GM11168 (cell line): ENCODE results near the gene DDR2.

Source experiments
- in situ Hi-C: fragments of 300-500 bp; cut with MboI; formaldehyde crosslinking; loops from one replicate; pipeline ENCODE4 v1.12.0; 2022; ENCODE audit warnings: low sequenced_read_pairs; ENCODE audit not compliant: unreplicated experiment

Gene DDR2

GRCh38 chr1:162666006-162666645 is 33.9 kb downstream of the DDR2 start:
- in situ Hi-C loops = no loop called here

GRCh38 chr1:162667381-162668080 is 35.3 kb downstream of the DDR2 start:
- in situ Hi-C loops = no loop called here

- in situ Hi-C loops = no loop called here
These were observed 38.8 kb downstream of the DDR2 start for GRCh38 chr1:162670928-162671663.

- in situ Hi-C loops = no loop called here
These were observed 39.6 kb downstream of the DDR2 start for GRCh38 chr1:162671664-162672410.

GRCh38 chr1:162672622-162673260 is 40.5 kb downstream of the DDR2 start:
- in situ Hi-C loops = no loop called here

GRCh38 chr1:162674034-162674608 is 41.9 kb downstream of the DDR2 start:
- in situ Hi-C loops = no loop called here

GRCh38 chr1:162676087-162676486 is 43.8 kb downstream of the DDR2 start:
- in situ Hi-C loops = no loop called here

GRCh38 chr1:162676750-162677149 is 44.5 kb downstream of the DDR2 start:
- in situ Hi-C loops = no loop called here

- in situ Hi-C loops = no loop called here
These were observed 45.5 kb downstream of the DDR2 start for GRCh38 chr1:162677607-162678371.

- in situ Hi-C loops = no loop called here
These were observed 46.2 kb downstream of the DDR2 start for GRCh38 chr1:162678439-162678838.

GRCh38 chr1:162679298-162679697 is 47.0 kb downstream of the DDR2 start:
- in situ Hi-C loops = no loop called here

GRCh38 chr1:162680419-162681121 is 48.3 kb downstream of the DDR2 start:
- in situ Hi-C loops = no loop called here

GRCh38 chr1:162681122-162681436 is 48.8 kb downstream of the DDR2 start:
- in situ Hi-C loops = no loop called here

- in situ Hi-C loops = no loop called here
These were observed 49.8 kb downstream of the DDR2 start for GRCh38 chr1:162682013-162682419.

GRCh38 chr1:162687870-162688269 is 55.6 kb downstream of the DDR2 start:
- in situ Hi-C loops = no loop called here

- in situ Hi-C loops = no loop called here
These were observed 56.3 kb downstream of the DDR2 start for GRCh38 chr1:162688521-162688920.

- in situ Hi-C loops = no loop called here
These were observed 56.7 kb downstream of the DDR2 start for GRCh38 chr1:162688931-162689330.

- in situ Hi-C loops = no loop called here
These were observed 57.7 kb downstream of the DDR2 start for GRCh38 chr1:162689745-162690671.
